Astrocyte (in vitro differentiated cells and primary cell): ENCODE measurements around the gene TENT5A. TPM values are rescaled to one million over a fixed set of nuclear protein-coding genes. Genes with fewer than 3 reads are reported as not detected.
A peak's percentile ranks its signal among the peaks of the same experiment; 100 is the strongest.

Experiments
- DNase-seq: peaks from one replicate; pipeline ENCODE4 v3.0.0-alpha.2; 2010; ENCODE audit warnings: low read depth
- FAIRE-seq: peaks from 2 replicates; lab custom pipeline; 2011; peaks lifted over from hg19 to GRCh38; lab: Jason Lieb, UNC
- H2AFZ ChIP-seq: 2 replicates; pipeline ENCODE4 v1.6.0; 2012; ENCODE audit warnings: low read depth, low read length, inconsistent platforms
- H3K27ac ChIP-seq: 2 replicates; pipeline ENCODE4 v1.5.1; 2011; ENCODE audit warnings: low read depth, low read length, inconsistent platforms
- H3K27me3 ChIP-seq: 2 replicates; pipeline ENCODE4 v1.6.0; 2011; ENCODE audit warnings: low read length, inconsistent platforms; ENCODE audit not compliant: insufficient read depth
- H3K36me3 ChIP-seq: 2 replicates; pipeline ENCODE4 v1.5.1; 2011; ENCODE audit warnings: low read length, inconsistent platforms; ENCODE audit not compliant: insufficient read depth
- H3K4me1 ChIP-seq: 2 replicates; pipeline ENCODE4 v1.5.1; 2011; ENCODE audit warnings: low read length, inconsistent platforms; ENCODE audit not compliant: insufficient read depth
- H3K4me2 ChIP-seq: 2 replicates; pipeline ENCODE4 v1.6.0; 2012; ENCODE audit warnings: low read length, inconsistent platforms
- H3K4me3 ChIP-seq: 2 replicates; pipeline ENCODE4 v1.5.1; 2011; ENCODE audit warnings: low read depth, mild to moderate bottlenecking, low read length, inconsistent platforms; ENCODE audit not compliant: insufficient read depth
- H3K79me2 ChIP-seq: 2 replicates; pipeline ENCODE4 v1.6.0; 2012; ENCODE audit warnings: mild to moderate bottlenecking, low read length, inconsistent platforms; ENCODE audit not compliant: insufficient read depth
- H3K9ac ChIP-seq: 2 replicates; pipeline ENCODE4 v1.6.0; 2012; ENCODE audit warnings: mild to moderate bottlenecking, low read length, inconsistent platforms
- H3K9me3 ChIP-seq: 2 replicates; pipeline ENCODE4 v1.5.1; 2012; ENCODE audit warnings: low read depth, mild to moderate bottlenecking, low read length, inconsistent platforms; ENCODE audit not compliant: insufficient read depth
- H4K20me1 ChIP-seq: 2 replicates; pipeline ENCODE4 v1.6.0; 2012; ENCODE audit warnings: low read length, inconsistent platforms; ENCODE audit not compliant: insufficient read depth
- H3K27ac Mint-ChIP-seq: one replicate; pipeline ENCODE4 v1.8.0; 2021; ENCODE audit warnings: mild to moderate bottlenecking, mixed read lengths; ENCODE audit not compliant: unreplicated experiment
- H3K27me3 Mint-ChIP-seq: one replicate; pipeline ENCODE4 v1.8.0; 2021; ENCODE audit warnings: low read depth, mixed read lengths; ENCODE audit not compliant: unreplicated experiment
- H3K36me3 Mint-ChIP-seq: one replicate; pipeline ENCODE4 v1.8.0; 2021; ENCODE audit warnings: low read depth, mixed read lengths; ENCODE audit not compliant: unreplicated experiment
- H3K4me1 Mint-ChIP-seq: one replicate; pipeline ENCODE4 v1.8.0; 2021; ENCODE audit warnings: low read depth, mixed read lengths; ENCODE audit not compliant: unreplicated experiment
- H3K4me3 Mint-ChIP-seq: one replicate; pipeline ENCODE4 v1.8.0; 2021; ENCODE audit warnings: mild to moderate bottlenecking, moderate library complexity, mixed read lengths; ENCODE audit not compliant: unreplicated experiment
- H3K9me3 Mint-ChIP-seq: one replicate; pipeline ENCODE4 v1.8.0; 2021; ENCODE audit warnings: mild to moderate bottlenecking, mixed read lengths; ENCODE audit not compliant: unreplicated experiment
- CTCF ChIP-seq: IDR thresholded peaks from 2 replicates; pipeline ENCODE4 v1.5.1; 2011; ENCODE audit warnings: low read depth, mild to moderate bottlenecking, inconsistent platforms, low read length, moderate library complexity; ENCODE audit not compliant: insufficient read depth
- EZH2 ChIP-seq: IDR thresholded peaks from 2 replicates; pipeline ENCODE4 v1.6.1; 2012; ENCODE audit warnings: mild to moderate bottlenecking, low read length, inconsistent platforms; ENCODE audit not compliant: insufficient read depth
- total RNA-seq: library from RNA; stranded (reverse); gene quantifications from 2 replicates; pipeline ENCODE4 v1.2.1, GENCODE V29; 2021

Gene TENT5A
- total RNA-seq, 1 donor from 2014 or later = 17.8 TPM

DNA sequence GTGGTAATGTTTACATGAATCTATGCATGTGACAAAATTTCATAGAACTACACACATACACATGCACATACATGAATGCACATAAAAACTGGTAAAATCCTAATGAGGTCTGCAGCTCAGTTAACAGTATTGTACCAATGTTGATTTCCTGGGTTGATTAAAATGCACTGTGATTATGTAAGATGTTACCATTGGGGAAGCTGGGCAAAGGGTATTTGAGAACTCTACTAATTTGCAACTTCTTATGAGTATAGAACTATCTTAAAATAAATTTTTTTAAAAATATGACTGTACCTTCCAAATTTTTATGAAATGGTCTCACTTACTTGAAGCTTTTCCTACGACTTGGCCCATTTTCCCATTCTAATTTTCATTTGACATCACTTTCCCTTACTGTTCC is 43.4 kb upstream of the TENT5A start:
- no peak overlapping the region for H3K4me3 Mint-ChIP-seq
- TF ChIP-seq CTCF (no peak), EZH2 (no peak)
- Histone ChIP-seq H3K9ac (no peak overlapping the region), H3K4me1 (no peaks in the 10 kb centered on the region), H3K79me2 (no peaks in the 10 kb centered on the region), H3K36me3 (no peaks in the 10 kb centered on the region), H3K27ac (no peak overlapping the region), H4K20me1 (no peaks in the 10 kb centered on the region), H2AFZ (no peak overlapping the region), H3K4me3 (no peak overlapping the region), H3K27me3 (no peaks in the 10 kb centered on the region), H3K9me3 (no peaks in the 10 kb centered on the region), H3K4me2 (no peak overlapping the region)
- no peak overlapping the region for H3K27ac Mint-ChIP-seq
- peaks cover 17% of the 10 kb centered on the region for H3K4me1 Mint-ChIP-seq
- FAIRE-seq = no peak
- no peaks in the 10 kb centered on the region for H3K36me3 Mint-ChIP-seq
- no peak for DNase-seq
- no peaks in the 10 kb centered on the region for H3K9me3 Mint-ChIP-seq
- no peaks in the 10 kb centered on the region for H3K27me3 Mint-ChIP-seq

GRCh38 chr6:81793821-81794475 is 41.5 kb upstream of the TENT5A start:
- no peak overlapping the region for H3K4me3 Mint-ChIP-seq
- H3K27ac Mint-ChIP-seq = no peak overlapping the region
- no peak overlapping the region for H3K9ac ChIP-seq
- H3K27me3 ChIP-seq = no peaks in the 10 kb centered on the region
- H3K4me3 ChIP-seq = no peak overlapping the region
- peak; percentile 24 for DNase-seq
- no peaks in the 10 kb centered on the region for H3K36me3 ChIP-seq
- H3K27me3 Mint-ChIP-seq = no peaks in the 10 kb centered on the region
- H3K27ac ChIP-seq = no peak overlapping the region
- no peaks in the 10 kb centered on the region for H3K36me3 Mint-ChIP-seq
- H3K4me1 ChIP-seq = no peaks in the 10 kb centered on the region
- H4K20me1 ChIP-seq = no peaks in the 10 kb centered on the region
- no peak overlapping the region for H3K4me2 ChIP-seq
- H3K9me3 ChIP-seq = no peaks in the 10 kb centered on the region
- no peak for FAIRE-seq
- H2AFZ ChIP-seq = no peak overlapping the region
- H3K4me1 Mint-ChIP-seq = peaks cover 17% of the 10 kb centered on the region
- no peaks in the 10 kb centered on the region for H3K79me2 ChIP-seq
- TF ChIP-seq EZH2 = no peak
- no peak for TF ChIP-seq CTCF
- H3K9me3 Mint-ChIP-seq = no peaks in the 10 kb centered on the region

DNA sequence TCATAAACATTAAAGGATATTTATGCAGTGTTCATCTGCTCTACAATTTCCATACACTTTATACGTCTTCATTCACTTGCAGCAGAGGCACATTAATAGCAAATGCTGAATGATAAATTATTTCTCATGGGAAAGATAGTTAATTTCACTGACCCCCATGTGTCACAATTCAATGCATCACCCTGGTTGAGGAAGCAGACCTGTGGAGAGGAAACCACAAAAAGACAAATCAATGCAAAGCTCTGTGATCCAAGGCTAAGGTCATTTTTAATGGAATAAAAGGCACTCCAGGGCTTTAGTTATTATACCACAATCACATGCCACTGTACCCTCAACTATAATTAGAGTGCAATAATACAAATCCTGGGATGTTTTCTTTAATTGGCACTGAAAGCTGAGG is 40.3 kb upstream of the TENT5A start:
- H4K20me1 ChIP-seq = no peaks in the 10 kb centered on the region
- H3K4me3 ChIP-seq = no peak overlapping the region
- Mint-ChIP-seq H3K4me3 (no peak overlapping the region), H3K36me3 (no peaks in the 10 kb centered on the region), H3K27ac (no peak overlapping the region), H3K27me3 (no peaks in the 10 kb centered on the region), H3K9me3 (no peaks in the 10 kb centered on the region), H3K4me1 (peaks cover 23% of the 10 kb centered on the region)
- H3K36me3 ChIP-seq = no peaks in the 10 kb centered on the region
- no peak overlapping the region for H3K9ac ChIP-seq
- DNase-seq = peak; percentile 51
- no peaks in the 10 kb centered on the region for H3K4me1 ChIP-seq
- H3K79me2 ChIP-seq = no peaks in the 10 kb centered on the region
- no peak overlapping the region for H2AFZ ChIP-seq
- H3K4me2 ChIP-seq = no peak overlapping the region
- no peaks in the 10 kb centered on the region for H3K9me3 ChIP-seq
- no peak overlapping the region for H3K27ac ChIP-seq
- no peak for FAIRE-seq
- H3K27me3 ChIP-seq = no peaks in the 10 kb centered on the region
- TF ChIP-seq CTCF (no peak), EZH2 (no peak)
